Measurements from ENCODE around the gene AKT1. TPM values are rescaled to one million over a fixed set of nuclear protein-coding genes. Genes with fewer than 3 reads are reported as not detected.

The AKT1 gene
- total RNA-seq, 2 donors from 2014 or later: 113 to 127 TPM

DNA sequence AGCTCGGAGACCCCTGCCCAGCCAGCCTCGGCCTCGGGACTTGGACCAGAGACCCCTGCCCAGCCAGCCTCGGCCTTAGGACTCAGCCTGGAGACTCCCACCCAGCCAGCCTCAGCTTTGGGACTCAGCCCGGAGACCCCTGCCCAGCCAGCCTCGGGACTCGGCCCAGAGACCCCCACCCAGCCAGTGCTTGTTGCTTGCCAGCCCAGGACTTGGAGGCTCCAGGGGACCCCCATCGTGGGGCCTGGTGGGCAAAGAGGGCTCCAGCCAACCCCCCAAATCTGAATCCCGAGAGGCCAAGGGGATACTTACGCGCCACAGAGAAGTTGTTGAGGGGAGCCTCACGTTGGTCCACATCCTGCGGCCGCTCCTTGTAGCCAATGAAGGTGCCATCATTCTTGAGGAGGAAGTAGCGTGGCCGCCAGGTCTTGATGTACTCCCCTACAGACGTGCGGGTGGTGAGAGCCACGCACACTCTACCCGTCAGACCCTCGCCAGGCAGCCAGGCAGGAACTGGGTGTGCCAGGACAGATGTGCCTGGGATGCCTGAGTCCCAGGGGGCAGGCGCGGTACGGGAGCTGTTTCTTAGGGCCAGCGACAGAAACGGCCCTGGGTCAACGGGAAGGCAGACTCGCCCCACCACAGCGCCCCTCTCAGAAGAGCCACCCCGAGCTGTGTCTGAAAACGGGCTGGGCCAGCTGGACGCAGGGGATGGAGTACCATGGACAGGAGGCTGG, 15.6 kb downstream of the AKT1 start:
- intact Hi-C loops (cut with DNase I): no loop called here
- ATAC-seq: no peak

GRCh38 chr14:104778694-104779331, 16.7 kb downstream of the AKT1 start:
- ATAC-seq (no peak), DNase-seq (no peak)
- intact Hi-C loops (cut with DNase I): no loop called here

More for the DNA sequence above, 15.6 kb downstream of the AKT1 start:
- no peak for DNase-seq

GRCh38 chr14:104777808-104778249, 17.7 kb downstream of the AKT1 start:
- no peak for ATAC-seq
- no peak for DNase-seq
- intact Hi-C loops (cut with DNase I): no loop called here

- no peak for DNase-seq
- no peak for ATAC-seq
- intact Hi-C loops (cut with DNase I): no loop called here
Measured at GRCh38 chr14:104776961-104777807, 18.4 kb downstream of the AKT1 start.

- ATAC-seq (no peak), DNase-seq (no peak)
- intact Hi-C loops (cut with DNase I): no loop called here
Measured at GRCh38 chr14:104776481-104776880, 19.1 kb downstream of the AKT1 start.

GRCh38 chr14:104775073-104775489, 20.5 kb downstream of the AKT1 start:
- no peak for ATAC-seq
- intact Hi-C loops (cut with DNase I): no loop called here
- no peak for DNase-seq

DNA sequence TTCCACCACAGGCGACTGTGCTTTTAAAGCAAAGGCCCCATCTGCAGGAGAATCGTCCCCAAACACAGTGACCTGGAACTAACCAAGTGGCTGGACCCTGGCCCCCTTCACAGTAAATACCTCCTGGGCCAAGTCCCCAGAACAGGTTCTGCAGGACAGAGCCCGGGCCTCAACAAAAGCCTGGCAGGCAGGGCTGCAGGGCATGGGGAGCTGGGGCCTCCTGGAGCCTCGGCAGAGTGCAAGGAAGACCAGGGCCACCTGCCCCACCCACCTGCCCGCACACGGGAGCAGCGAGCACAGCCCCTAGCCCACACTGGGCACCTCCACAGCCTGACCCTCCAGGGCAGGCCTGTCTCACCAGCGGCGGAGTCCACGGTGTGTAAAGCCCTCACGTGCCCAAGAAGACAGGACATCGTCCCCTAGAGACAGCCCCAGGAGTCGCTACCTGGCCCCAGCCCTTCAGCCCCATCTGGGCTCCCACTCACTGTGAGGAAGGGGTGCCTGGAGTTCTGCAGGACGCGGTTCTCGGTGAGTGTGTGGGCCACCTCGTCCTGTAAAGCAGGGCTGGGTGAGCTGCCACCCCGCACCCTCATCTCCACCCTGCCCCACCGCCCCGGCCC, 21.0 kb downstream of the AKT1 start:
- ATAC-seq (no peak), DNase-seq (no peak)
- intact Hi-C loops (cut with DNase I): no loop called here

DNA sequence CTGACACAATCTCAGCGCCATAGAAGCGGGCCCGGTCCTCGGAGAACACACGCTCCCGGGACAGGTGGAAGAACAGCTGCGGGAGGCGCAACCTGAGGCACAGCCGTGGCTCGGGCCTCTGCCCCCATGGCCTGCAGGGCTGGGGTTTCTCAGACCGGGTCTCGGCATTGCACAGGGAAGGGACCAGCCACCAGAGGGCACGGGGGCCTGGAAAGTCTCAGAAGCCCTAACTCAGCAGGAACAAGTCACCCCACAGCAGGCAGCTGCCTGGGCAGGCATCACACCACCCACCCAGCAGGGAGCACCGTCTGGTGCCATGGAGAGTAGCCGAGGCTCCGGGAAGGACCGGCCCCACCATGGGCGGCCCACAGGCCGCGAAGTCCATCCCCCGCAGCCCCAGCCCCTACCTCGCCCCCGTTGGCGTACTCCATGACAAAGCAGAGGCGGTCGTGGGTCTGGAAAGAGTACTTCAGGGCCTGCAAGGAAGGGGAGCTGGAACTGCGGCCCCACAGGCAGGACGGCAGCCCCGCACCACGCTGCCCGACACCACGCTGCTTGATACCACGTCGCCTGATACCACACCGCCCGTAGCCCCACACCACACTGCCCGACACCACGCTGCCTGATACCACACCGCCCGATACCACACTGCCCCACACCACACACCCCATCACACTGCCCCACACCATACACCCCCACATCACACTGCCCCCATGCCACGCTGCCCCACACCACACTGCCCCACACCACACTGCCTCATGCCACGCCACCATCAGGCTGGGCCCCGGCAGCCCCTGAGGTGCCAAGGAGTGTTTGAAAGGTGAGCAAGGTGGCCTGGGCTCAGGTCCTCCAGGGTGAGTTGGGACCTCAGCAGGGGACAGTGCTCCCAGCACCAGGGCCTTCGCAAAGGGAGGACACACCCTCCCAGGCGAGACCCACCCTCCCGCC, 21.8 kb downstream of the AKT1 start:
- DNase-seq (no peak), ATAC-seq (no peak)
- intact Hi-C loops (cut with DNase I): no loop called here

DNA sequence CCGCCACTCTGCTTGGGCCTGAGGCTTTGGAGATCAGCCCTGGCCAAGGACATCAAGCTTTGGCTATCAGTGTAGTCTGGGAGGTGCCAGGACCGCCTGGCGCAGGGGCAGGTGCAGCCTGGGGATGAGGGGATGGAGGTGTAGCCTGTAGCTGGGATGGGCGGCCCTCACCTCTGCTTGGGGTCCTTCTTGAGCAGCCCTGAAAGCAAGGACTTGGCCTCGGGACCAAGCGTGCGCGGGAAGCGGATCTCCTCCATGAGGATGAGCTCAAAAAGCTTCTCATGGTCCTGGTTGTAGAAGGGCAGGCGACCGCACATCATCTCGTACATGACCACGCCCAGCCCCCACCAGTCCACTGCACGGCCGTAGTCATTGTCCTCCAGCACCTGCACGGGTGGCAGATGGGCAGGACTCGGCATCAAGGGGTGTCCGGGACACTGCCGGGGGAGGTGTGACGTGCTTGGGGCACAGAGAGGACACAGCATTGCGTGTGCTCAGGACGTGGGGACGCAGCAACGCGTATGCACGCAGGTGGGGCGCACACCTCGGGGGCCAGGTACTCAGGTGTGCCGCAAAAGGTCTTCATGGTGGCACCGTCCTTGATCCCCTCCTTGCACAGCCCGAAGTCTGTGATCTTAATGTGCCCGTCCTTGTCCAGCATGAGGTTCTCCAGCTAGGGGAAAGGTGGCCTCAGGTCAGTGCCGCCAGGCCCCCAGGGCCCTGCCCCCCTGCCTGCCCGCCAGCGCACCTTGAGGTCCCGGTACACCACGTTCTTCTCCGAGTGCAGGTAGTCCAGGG, 22.6 kb downstream of the AKT1 start:
- no peak for DNase-seq
- intact Hi-C loops (cut with DNase I): no loop called here
- no peak for ATAC-seq

GRCh38 chr14:104771918-104772706, 23.4 kb downstream of the AKT1 start:
- intact Hi-C loops (cut with DNase I): loop anchor here in 1 of 2 donors (2.0 kb wide), 1 partner anchor 53 kb away; no protein-coding TSS in a partner anchor
- no peak for ATAC-seq
- DNase-seq: no peak

DNA sequence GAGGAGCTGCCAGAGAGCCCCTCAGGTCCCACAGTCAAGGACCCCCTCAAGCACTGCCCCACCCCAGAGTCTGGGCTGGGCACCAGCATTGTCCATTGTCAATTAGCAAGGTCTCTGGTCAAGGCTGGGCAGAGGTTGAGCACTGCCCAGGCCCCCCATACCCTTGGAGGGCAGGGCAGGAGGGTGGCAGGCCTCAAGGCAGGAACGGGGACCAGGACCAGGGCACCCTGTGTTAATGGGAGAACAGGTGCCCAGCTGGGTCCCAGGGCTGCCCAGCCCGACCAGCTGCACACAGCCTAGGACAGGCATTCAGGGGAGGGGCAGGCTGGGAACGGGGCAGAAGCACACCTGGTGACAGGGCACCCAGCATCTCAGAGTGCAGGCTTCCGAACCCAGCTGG, 24.2 kb downstream of the AKT1 start:
- no peak for DNase-seq
- ATAC-seq: no peak
- intact Hi-C loops (cut with DNase I): loop anchor here in 1 of 2 donors (2.0 kb wide), 1 partner anchor 53 kb away; no protein-coding TSS in a partner anchor

DNA sequence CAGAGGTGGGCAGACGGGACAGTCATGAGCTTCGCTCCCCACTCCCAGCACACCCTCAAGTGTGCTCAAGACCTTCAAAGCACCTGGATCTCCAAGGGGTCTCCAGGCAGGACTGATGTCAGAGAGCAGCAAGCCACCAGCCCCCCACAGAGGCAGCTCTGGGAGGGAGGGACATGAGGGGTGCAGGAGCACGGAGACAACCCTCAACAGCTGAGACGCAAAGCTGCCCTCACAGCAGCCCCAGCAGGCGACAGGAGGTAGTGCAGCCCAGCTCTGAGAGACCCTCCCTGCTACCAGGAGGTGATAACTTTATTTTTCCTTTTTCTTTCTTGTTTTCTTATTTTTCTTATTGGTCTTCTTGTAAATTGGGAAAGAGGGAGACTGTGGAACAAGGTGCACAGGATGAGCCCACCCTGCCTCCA, 24.7 kb downstream of the AKT1 start:
- ATAC-seq (no peak), DNase-seq (no peak)
- intact Hi-C loops (cut with DNase I): loop anchor here in 1 of 2 donors (2.0 kb wide), 1 partner anchor 54 kb away; no protein-coding TSS in a partner anchor

- no peak for ATAC-seq
- intact Hi-C loops (cut with DNase I): loop anchor here in 1 of 2 donors (2.0 kb wide), 1 partner anchor 55 kb away; no protein-coding TSS in a partner anchor
Measured at GRCh38 chr14:104770072-104770579, 25.4 kb downstream of the AKT1 start.

DNA sequence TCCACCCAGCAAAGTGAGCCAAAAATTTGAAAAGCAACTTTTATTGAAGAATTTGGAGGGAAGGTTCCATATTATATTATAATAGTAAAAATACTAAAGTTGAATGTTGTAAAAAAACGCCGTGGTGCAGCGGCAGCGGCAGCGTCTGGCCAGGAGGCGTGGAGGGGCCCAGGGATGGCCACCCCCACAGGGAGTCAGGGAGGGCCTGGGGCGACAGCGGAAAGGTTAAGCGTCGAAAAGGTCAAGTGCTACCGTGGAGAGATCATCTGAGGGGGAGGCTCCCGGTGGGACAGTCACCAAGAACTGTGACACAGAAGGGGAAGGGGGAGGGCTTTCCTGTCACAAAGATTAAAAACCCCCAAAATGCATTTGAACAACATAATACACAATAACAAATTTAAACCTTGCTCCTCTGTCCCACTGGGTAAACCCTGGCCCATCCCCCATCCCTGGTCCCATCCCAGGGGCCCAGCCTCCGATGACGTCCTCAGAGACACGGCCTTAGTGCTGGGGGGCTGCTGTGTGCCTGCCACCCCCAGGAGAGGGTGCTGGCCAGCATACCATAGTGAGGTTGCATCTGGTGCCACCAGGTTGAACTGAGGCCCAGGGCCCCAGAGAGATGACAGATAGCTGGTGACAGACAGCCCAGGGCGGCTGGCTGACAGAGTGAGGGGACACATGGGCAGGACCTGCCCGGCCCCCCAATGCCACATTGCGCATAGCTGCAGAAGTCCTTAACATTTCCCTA, 26.1 kb downstream of the AKT1 start:
- ATAC-seq (no peak), DNase-seq (no peak)
- intact Hi-C loops (cut with DNase I): loop anchor here (2.0 to 5.0 kb wide), 2 partner anchors 53 to 55 kb away; no protein-coding TSS in a partner anchor

More at GRCh38 chr14:104770072-104770579, 25.4 kb downstream of the AKT1 start:
- DNase-seq: no peak

All from left cardiac atrium (tissue), 4 donors.